ENCODE results near the gene SLC43A1. TPM values are rescaled to one million over a fixed set of nuclear protein-coding genes. Genes with fewer than 3 reads are reported as not detected.

Gene SLC43A1
- total RNA-seq, 1 experiment from 2014 or later: 27.1 TPM

DNA sequence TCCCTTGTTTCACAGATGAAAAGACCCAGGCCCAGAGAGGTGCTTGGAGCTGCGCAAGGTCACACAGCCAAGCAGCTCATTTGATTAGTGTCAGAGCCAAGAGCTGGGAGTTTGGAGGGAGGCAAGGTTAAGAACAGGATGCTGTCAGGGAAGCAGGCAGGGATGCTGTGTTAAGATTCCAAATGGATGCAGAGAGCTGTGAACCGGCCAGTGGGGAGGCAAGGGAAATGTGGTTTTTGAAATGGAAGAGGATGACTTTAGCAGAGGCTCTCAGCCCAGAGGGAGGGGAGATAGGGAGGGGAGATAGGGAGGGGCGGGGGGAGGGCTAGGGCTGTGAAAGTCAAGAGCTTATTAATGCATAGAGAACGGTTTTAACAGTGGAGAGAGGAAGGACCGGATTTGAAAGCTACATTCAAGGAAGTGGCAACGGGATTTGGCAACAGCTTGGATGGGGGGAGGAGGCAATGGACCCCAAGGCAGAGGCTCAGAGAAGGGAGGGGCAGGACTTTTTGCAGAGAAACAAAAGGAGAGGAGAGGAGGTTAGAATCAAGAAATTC lies 42.1 kb downstream of the SLC43A1 start:
- TF ChIP-seq CREM (CRISPR knock-in tag; IDR thresholded peaks at IDR 0.05): no peak
- TF ChIP-seq, protein P1, sequence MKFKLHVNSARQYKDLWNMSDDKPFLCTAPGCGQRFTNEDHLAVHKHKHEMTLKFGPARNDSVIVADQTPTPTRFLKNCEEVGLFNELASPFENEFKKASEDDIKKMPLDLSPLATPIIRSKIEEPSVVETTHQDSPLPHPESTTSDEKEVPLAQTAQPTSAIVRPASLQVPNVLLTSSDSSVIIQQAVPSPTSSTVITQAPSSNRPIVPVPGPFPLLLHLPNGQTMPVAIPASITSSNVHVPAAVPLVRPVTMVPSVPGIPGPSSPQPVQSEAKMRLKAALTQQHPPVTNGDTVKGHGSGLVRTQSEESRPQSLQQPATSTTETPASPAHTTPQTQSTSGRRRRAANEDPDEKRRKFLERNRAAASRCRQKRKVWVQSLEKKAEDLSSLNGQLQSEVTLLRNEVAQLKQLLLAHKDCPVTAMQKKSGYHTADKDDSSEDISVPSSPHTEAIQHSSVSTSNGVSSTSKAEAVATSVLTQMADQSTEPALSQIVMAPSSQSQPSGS (CRISPR knock-in tag; IDR thresholded peaks at IDR 0.05; ENCODE audit: borderline replicate concordance, low read depth): no peak
- no peak for TF ChIP-seq JAZF1 (CRISPR knock-in tag; IDR thresholded peaks at IDR 0.05)
- H3K36me3 Mint-ChIP-seq: peaks cover 7% of the 10 kb centered on the region
- CTCF ChIA-PET: interaction anchor here (0.6 to 4.4 kb wide), 14 partner anchors 9 to 263 kb away, joined by 3 to 69 read pairs (median 6); partner anchors contain the start of gene RTN4RL2
- no peak overlapping the region for H3K4me3 Mint-ChIP-seq
- DNase-seq (ENCODE audit: low spot score) (no peak), ATAC-seq (no peak)
- no peak overlapping the region for H3K27ac Mint-ChIP-seq
- POLR2A ChIA-PET: interaction anchor here (1.1 to 1.4 kb wide), 3 partner anchors 10 to 305 kb away, joined by 3 to 4 read pairs (median 4); no protein-coding TSS in a partner anchor
- H3K9me3 Mint-ChIP-seq: no peaks in the 10 kb centered on the region
- H3K27me3 Mint-ChIP-seq (ENCODE audit: low read depth): peaks cover 38% of the 10 kb centered on the region
- peaks cover 46% of the 10 kb centered on the region for H3K4me1 Mint-ChIP-seq

DNA sequence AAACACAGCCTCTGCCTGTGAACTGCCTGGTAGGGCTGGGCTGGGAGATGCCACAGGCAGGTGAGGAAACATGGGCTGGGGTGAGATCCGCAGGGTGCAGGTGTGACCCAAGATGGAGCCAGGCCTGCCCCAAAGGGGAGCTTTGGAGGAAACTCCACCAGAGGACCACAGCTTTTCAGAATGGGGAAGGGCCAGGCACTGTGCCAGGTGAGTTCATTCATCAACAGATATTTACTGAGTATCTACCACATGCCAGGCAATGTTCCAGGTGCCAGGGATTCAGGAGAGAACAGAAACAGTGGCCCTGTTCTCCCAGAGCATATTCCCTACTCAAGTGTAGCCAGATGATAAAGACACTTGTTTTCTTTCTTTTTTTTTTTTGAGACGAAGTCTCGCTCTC lies 44.0 kb downstream of the SLC43A1 start:
- Mint-ChIP-seq H3K36me3 (peaks cover 7% of the 10 kb centered on the region), H3K4me1 (peaks cover 41% of the 10 kb centered on the region), H3K27ac (no peak overlapping the region), H3K9me3 (no peaks in the 10 kb centered on the region), H3K4me3 (no peak overlapping the region), H3K27me3 (ENCODE audit: low read depth) (peaks cover 20% of the 10 kb centered on the region)
- TF ChIP-seq, protein P2, sequence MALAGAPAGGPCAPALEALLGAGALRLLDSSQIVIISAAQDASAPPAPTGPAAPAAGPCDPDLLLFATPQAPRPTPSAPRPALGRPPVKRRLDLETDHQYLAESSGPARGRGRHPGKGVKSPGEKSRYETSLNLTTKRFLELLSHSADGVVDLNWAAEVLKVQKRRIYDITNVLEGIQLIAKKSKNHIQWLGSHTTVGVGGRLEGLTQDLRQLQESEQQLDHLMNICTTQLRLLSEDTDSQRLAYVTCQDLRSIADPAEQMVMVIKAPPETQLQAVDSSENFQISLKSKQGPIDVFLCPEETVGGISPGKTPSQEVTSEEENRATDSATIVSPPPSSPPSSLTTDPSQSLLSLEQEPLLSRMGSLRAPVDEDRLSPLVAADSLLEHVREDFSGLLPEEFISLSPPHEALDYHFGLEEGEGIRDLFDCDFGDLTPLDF (CRISPR knock-in tag; IDR thresholded peaks at IDR 0.05): no peak
- TF ChIP-seq SMAD3 (CRISPR knock-in tag; IDR thresholded peaks at IDR 0.05; ENCODE audit: borderline replicate concordance) (no peak), RELA (CRISPR knock-in tag; IDR thresholded peaks at IDR 0.05; ENCODE audit: borderline replicate concordance) (no peak), NFE2L1 (CRISPR knock-in tag; IDR thresholded peaks at IDR 0.05) (no peak), NR1H2 (CRISPR knock-in tag; IDR thresholded peaks at IDR 0.05) (no peak)
- ATAC-seq (no peak), DNase-seq (ENCODE audit: low spot score) (no peak)
- CTCF ChIA-PET: interaction anchor here (4.1 to 4.4 kb wide), 2 partner anchors 11 to 14 kb away, joined by 43 to 69 read pairs; partner anchors contain the start of gene RTN4RL2
- POLR2A ChIA-PET: interaction anchor here (0.6 kb wide), 2 partner anchors 11 to 97 kb away, joined by 3 to 4 read pairs; no protein-coding TSS in a partner anchor

DNA sequence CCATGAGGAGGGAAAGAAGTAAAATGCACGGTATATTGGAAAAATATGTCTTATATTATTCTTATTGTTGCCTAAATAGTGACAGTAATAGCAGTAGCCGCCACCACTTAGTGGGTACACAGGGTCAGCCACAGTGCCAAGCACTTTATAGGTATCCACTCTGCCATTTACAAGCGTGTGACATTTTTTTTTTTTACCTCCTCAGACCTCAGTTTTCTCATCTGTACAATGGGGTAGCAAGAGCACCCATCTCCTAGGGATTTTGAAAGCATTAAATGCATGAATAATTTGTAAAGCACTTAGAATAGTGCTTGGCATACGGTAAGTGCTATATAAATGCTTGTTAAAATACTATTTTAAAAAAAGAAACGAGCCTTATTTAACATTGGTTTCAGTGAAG lies 46.2 kb downstream of the SLC43A1 start:
- Mint-ChIP-seq H3K27me3 (ENCODE audit: low read depth) (peaks cover 9% of the 10 kb centered on the region), H3K4me3 (no peak overlapping the region), H3K9me3 (no peaks in the 10 kb centered on the region), H3K27ac (no peak overlapping the region), H3K4me1 (peaks cover 35% of the 10 kb centered on the region), H3K36me3 (peaks cover 7% of the 10 kb centered on the region)
- DNase-seq (ENCODE audit: low spot score) (no peak), ATAC-seq (no peak)
- ChIA-PET CTCF (interaction anchor here (1.0 to 2.6 kb wide), 2 partner anchors 9 to 12 kb away, joined by 3 to 18 read pairs; partner anchors contain the start of gene RTN4RL2), POLR2A (no interaction called here)
- TF ChIP-seq, protein P3, sequence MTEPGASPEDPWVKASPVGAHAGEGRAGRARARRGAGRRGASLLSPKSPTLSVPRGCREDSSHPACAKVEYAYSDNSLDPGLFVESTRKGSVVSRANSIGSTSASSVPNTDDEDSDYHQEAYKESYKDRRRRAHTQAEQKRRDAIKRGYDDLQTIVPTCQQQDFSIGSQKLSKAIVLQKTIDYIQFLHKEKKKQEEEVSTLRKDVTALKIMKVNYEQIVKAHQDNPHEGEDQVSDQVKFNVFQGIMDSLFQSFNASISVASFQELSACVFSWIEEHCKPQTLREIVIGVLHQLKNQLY (CRISPR knock-in tag; IDR thresholded peaks at IDR 0.05): no peak
- TF ChIP-seq, protein P4, sequence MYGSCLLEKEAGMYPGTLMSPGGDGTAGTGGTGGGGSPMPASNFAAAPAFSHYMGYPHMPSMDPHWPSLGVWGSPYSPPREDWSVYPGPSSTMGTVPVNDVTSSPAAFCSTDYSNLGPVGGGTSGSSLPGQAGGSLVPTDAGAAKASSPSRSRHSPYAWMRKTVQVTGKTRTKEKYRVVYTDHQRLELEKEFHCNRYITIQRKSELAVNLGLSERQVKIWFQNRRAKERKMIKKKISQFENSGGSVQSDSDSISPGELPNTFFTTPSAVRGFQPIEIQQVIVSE (CRISPR knock-in tag; IDR thresholded peaks at IDR 0.05; ENCODE audit: borderline replicate concordance): no peak
- TF ChIP-seq SP1 (CRISPR knock-in tag; conservative IDR thresholded peaks at IDR 0.05) (no peak), KAT7 (CRISPR knock-in tag; IDR thresholded peaks at IDR 0.05; ENCODE audit: borderline replicate concordance) (no peak), GTF2I (CRISPR knock-in tag; conservative IDR thresholded peaks at IDR 0.05) (no peak), IRF2 (CRISPR knock-in tag; IDR thresholded peaks at IDR 0.05; ENCODE audit: borderline replicate concordance, low read depth) (no peak), NFYB (CRISPR knock-in tag; conservative IDR thresholded peaks at IDR 0.05; ENCODE audit: low read depth) (no peak), ZNF423 (CRISPR knock-in tag; IDR thresholded peaks at IDR 0.05) (no peak), TEAD1 (CRISPR knock-in tag; IDR thresholded peaks at IDR 0.05) (no peak), ZNF232 (CRISPR knock-in tag; IDR thresholded peaks at IDR 0.05) (no peak), ZNF138 (CRISPR knock-in tag; conservative IDR thresholded peaks at IDR 0.05) (no peak)
- TF ChIP-seq, protein P5, sequence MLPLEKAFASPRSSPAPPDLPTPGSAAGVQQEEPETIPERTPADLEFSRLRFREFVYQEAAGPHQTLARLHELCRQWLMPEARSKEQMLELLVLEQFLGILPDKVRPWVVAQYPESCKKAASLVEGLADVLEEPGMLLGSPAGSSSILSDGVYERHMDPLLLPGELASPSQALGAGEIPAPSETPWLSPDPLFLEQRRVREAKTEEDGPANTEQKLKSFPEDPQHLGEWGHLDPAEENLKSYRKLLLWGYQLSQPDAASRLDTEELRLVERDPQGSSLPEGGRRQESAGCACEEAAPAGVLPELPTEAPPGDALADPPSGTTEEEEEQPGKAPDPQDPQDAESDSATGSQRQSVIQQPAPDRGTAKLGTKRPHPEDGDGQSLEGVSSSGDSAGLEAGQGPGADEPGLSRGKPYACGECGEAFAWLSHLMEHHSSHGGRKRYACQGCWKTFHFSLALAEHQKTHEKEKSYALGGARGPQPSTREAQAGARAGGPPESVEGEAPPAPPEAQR (CRISPR knock-in tag; IDR thresholded peaks at IDR 0.05): no peak
- TF ChIP-seq, protein P6, sequence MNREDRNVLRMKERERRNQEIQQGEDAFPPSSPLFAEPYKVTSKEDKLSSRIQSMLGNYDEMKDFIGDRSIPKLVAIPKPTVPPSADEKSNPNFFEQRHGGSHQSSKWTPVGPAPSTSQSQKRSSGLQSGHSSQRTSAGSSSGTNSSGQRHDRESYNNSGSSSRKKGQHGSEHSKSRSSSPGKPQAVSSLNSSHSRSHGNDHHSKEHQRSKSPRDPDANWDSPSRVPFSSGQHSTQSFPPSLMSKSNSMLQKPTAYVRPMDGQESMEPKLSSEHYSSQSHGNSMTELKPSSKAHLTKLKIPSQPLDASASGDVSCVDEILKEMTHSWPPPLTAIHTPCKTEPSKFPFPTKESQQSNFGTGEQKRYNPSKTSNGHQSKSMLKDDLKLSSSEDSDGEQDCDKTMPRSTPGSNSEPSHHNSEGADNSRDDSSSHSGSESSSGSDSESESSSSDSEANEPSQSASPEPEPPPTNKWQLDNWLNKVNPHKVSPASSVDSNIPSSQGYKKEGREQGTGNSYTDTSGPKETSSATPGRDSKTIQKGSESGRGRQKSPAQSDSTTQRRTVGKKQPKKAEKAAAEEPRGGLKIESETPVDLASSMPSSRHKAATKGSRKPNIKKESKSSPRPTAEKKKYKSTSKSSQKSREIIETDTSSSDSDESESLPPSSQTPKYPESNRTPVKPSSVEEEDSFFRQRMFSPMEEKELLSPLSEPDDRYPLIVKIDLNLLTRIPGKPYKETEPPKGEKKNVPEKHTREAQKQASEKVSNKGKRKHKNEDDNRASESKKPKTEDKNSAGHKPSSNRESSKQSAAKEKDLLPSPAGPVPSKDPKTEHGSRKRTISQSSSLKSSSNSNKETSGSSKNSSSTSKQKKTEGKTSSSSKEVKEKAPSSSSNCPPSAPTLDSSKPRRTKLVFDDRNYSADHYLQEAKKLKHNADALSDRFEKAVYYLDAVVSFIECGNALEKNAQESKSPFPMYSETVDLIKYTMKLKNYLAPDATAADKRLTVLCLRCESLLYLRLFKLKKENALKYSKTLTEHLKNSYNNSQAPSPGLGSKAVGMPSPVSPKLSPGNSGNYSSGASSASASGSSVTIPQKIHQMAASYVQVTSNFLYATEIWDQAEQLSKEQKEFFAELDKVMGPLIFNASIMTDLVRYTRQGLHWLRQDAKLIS (CRISPR knock-in tag; IDR thresholded peaks at IDR 0.05; ENCODE audit: borderline replicate concordance): no peak
